HG03432 (cell line): ENCODE results near the gene CHPT1.
"Not testable (repeated sequence)": the region's sequence is repeated elsewhere in the genome, so short reads cannot be mapped to it uniquely, and the experiment has no call there.

Experiments used
- ATAC-seq: cut with Tn5 transposase; IDR thresholded peaks from one replicate; pipeline ENCODE4 v1.9.1; 2021; ENCODE audit warnings: mild to moderate bottlenecking, moderate library complexity; ENCODE audit not compliant: unreplicated experiment

The CHPT1 gene

DNA sequence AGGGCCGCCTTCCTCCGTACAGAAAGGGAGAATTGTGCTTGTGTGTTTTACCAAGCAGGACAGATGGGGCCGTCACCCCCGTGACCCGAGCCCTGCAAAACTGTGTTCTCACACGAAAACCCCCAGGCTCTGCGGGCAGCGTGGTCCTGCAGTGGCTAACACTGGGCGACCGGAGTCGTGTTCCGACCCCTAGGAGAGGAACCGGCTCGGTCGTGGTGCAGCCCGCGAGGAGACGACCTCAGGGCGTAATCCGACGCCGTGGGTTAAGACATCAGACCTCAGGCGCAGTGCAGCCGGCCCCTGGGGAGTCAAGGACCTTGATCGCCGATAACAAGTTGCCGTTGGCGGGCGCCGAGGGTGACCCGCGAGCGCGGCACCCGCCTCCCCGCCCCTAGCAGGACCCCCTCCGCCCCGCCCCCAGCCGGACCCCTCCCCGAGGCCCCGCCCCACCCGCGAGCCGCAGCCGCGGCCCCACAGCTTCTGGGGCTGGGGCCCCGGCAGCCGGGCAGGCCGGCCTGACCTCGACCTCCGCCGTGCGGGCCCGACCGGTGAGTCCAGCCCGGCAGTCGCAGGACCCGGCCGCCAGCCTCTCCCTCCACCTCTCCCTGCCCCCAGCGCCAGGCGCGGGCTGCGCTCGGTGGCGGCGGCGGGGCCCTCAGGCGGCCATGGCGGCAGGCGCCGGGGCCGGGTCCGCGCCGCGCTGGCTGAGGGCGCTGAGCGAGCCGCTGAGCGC lies at the start of gene CHPT1:
Gene CHPT1, plus strand, starts transcription at position 444 of the 733 bp plus-strand sequence. Its CDS starts 222 bp downstream, at position 666.
- ATAC-seq = peak; percentile 79

DNA sequence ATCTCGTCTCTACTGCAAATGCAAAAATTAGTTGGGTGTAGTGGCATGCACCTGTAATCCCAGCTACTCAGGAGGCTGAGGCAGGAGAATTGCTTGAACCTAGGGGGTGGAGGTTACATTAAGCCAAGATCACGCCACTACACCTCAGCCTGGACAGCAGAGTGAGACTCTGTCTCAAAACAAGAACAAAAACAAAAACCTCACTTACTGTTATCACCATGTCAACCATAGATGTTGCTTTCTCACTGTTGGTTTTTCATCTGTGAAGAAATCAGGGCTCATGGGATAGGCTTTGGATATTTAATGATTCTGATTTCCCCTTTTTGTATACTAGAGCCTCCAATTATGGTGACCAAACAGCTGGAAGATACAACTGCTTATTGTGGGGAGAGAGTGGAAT lies 49.7 kb upstream of the CHPT1 start:
- ATAC-seq = no peak

- ATAC-seq = peak; percentile 45
Observed at GRCh38 chr12:101648195-101648594, 49.2 kb upstream of the CHPT1 start.

- no peak for ATAC-seq
Observed at GRCh38 chr12:101650346-101651117, 46.9 kb upstream of the CHPT1 start.

DNA sequence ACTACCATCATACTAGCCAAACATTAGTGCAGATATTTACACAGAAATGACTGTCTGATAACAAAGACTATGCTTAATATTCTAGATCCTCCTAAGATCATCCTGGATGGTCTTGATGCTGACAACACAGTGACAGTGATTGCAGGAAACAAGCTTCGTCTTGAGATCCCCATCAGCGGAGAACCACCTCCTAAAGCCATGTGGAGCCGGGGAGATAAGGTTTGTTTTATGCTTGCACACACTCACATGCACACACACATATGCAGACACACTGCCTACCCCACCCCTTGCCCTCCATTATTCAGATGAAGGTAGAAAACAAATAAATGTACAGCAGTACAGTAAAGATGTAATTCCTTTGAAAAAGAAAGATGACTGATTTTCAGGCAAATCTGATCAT lies 44.4 kb upstream of the CHPT1 start:
- no peak for ATAC-seq

DNA sequence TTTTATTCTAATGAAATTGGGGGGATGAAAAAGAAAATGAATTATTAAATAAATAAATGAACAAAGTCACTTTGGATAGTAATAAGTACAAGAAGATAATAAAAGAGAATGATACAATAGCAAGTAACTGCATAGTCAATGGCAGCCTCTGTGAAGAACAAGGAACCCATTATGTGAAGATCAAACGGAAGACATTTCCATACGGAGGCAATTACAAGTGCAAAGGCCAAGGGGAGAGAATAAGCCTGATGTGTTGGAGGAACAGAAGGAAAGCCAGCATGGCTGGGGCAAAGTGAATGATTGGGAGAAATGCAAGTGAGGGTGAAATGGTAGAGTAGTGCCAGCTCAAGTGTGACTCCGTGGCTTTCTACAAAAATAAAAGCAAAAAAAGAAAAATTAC lies 43.9 kb upstream of the CHPT1 start:
- ATAC-seq = no peak

DNA sequence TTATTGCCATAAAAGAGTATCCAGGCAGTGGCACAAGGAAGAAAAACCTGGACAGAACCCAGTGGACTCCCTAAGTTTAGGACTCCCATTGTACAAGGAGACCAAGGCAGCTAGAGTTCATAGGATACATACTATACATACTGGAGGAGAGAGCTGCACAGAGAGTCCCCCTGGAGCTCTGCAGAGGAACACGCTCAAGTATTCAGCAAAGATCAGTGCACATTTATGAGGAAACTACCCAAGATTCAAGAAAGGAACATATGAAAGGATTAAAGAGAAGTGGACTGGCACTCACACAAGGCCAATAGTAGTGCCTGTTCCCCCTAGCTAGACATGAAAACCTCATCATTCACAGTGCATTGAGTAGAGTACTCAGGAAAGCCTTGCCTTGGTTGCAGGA lies 43.0 kb upstream of the CHPT1 start:
- ATAC-seq = no peak

DNA sequence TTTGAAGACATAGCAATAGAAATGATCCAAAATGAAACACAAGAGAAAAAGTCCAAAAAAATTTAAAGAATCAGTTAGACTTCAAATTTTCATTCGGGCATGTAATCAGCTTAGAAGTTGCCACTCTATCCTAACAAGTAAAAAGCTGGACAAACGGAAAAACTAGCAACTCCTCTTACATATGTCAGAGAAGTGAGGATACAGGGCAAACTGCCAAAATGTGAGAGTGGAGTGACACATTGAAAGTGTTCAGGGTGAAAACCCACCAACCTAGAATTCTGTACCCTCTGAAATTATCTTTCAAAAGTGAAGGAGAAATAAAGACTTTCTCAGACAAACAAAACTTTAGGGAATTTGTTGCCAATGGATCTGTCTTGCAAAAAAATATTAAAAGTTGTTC lies 42.0 kb upstream of the CHPT1 start:
- ATAC-seq = no peak

GRCh38 chr12:101660662-101661061 lies 36.8 kb upstream of the CHPT1 start:
- ATAC-seq = not testable (repeated sequence)

DNA sequence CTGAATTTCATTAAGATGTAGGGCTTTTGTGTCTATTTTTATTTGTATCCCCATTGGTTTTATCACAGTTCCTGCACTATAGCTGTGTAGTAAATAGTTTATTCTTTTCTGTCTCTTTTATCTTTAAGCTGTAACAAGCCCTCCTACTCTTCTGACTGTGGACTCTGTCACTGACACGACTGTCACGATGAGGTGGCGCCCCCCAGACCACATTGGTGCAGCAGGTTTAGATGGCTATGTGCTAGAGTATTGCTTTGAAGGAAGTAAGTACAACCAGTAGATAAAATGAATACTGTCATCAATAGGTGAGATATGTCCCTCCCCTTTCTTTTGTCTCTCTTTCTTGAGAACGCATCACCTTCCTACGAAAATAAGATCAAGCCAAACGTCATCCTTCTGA lies 34.1 kb upstream of the CHPT1 start:
- no peak for ATAC-seq

DNA sequence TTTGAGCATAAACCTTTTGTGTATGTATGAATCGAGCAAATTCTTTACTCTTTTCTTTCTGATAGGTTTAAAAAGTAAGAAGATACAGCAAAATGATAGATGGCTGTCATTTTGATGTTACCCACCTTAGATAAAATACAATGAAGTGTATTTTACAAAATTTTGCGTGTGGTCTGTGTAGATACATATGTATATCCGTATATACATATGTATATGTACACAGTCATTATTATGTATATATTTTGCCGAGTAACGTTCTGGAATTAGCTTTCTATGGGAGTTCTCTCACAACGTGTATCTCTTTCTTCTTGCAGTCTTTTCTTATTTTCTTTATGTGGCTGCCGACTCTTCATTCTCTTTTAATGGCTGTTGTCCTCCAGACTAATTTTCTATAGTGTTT lies 32.4 kb upstream of the CHPT1 start:
- ATAC-seq = no peak

- ATAC-seq = no peak
Observed at GRCh38 chr12:101666052-101666728, 31.2 kb upstream of the CHPT1 start.

DNA sequence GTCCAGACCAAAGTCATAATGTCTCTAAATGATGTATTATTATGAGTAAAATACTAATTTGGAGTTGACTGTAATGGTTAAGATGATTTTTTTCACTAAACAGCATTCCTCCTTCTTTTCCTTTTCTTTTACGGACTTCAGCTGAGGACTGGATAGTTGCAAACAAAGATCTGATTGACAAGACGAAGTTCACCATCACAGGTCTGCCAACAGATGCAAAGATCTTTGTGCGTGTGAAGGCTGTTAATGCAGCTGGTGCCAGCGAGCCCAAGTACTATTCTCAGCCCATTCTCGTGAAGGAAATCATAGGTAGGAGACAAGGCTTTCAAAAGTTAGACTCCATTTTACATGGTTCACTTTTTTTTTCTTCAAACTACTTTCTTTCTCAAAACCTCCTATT lies 29.8 kb upstream of the CHPT1 start:
- no peak for ATAC-seq

- peak; percentile 38 for ATAC-seq
Observed at GRCh38 chr12:101670007-101670671, 27.3 kb upstream of the CHPT1 start.

DNA sequence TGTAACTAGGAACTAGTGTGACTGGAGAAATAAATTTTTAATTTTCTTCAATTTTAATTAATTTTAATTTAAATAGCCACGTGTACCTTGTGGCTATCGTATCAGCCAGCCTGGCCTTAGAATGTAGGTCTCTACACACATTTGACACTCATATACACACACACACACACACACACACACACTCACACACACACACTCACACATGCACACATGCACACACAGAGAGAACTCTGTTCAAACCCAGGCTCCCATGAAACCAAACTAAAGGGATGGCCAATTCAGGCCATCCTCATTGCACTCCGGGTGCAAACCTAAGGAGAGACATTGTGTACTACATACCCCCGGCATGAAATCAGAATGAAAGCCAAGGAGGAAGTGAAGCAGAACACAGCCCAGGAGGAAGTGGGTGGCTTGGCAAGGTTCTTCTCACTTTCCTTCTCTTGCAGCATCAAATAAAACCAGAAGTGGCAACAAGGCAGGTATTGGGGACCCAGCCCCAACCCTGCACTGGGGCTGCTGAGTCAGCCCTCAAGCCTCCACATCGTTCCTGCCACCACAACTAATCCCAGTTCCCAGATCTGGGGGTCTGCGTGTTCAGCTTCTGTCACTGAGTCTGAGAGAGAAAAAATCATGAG lies 26.2 kb upstream of the CHPT1 start:
- ATAC-seq = peak; percentile 90

DNA sequence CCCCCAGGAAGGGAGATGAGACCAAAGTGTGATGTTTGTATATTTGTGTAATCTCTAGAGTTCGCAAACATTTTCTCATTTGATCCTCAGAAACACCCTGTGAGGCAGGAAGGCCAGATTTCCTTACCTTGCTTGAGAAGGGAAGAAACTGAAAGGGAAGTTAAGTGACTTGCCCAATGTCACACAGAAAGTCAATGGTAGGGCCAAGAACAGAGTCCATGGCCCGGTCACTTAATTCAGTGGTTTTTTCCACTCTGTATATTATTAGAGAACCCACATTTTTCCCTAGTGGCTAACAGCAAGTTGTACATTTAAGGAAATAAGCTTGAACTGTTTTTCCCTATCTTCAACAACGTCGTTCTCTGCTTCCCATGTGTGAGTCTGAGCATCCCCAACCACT lies 25.6 kb upstream of the CHPT1 start:
- peak; percentile 15 for ATAC-seq

- ATAC-seq = no peak
Observed at GRCh38 chr12:101675555-101675954, 21.9 kb upstream of the CHPT1 start.

GRCh38 chr12:101676497-101676896 lies 20.9 kb upstream of the CHPT1 start:
- not testable (repeated sequence) for ATAC-seq

DNA sequence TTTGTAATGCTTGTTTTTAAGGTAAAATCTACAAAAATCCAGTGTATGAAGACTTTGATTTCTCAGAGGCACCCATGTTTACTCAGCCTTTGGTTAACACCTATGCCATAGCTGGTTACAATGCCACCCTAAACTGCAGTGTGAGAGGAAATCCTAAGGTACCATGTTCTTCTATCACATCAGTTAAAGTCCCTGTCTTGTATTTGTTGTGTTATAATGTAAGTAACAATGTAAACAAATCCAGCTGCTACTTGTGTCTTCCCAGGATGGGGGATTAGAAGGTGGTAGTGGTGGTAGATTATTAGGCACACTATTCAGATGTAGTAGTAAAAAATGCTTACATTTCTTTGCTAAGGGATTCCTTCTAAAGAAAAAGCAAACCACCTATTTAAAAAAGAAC lies 19.4 kb upstream of the CHPT1 start:
- no peak for ATAC-seq

DNA sequence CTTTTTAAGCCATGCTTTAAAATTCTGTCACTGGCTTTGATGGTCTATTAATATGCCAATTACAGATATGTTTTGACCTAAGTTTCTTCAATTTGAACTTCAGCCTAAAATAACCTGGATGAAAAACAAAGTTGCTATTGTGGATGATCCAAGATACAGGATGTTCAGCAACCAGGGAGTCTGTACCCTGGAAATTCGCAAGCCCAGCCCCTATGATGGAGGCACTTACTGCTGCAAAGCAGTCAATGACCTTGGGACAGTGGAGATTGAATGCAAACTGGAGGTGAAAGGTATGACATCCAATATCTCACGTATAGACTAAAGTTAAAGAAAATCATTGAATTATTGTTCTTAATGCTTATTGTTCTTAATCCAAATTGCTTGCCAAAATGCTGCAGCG lies 17.2 kb upstream of the CHPT1 start:
- no peak for ATAC-seq

GRCh38 chr12:101680647-101681046 lies 16.8 kb upstream of the CHPT1 start:
- ATAC-seq = no peak
